K562 (cell line): ENCODE measurements around the gene SMCO4. TPM values are rescaled to one million over a fixed set of nuclear protein-coding genes. Genes with fewer than 3 reads are reported as not detected.

Experiments
- CGGBP1 ChIP-seq: fragments of 250-450 bp; sonication (Bioruptor Pico); IDR thresholded peaks from 2 replicates; pipeline ENCODE4 v1.9.0; 2021; ENCODE audit warnings: mild to moderate bottlenecking
- CREB3L1 ChIP-seq: fragments of 450-650 bp; IDR thresholded peaks from 2 replicates; pipeline ENCODE4 v1.6.1; 2014; ENCODE audit warnings: low read depth, mild to moderate bottlenecking, moderate library complexity, borderline replicate concordance
- GTF2F1 ChIP-seq: IDR thresholded peaks from 2 replicates; pipeline ENCODE4 v1.6.1; 2011; ENCODE audit warnings: low read depth, low read length, improper control_type of control experiment
- HDAC3 ChIP-seq: fragments of 450-650 bp; IDR thresholded peaks from 2 replicates; pipeline ENCODE4 v1.6.1; 2018; ENCODE audit warnings: borderline replicate concordance, mild to moderate bottlenecking, moderate library complexity; ENCODE audit not compliant: partially characterized antibody
- HDAC8 ChIP-seq: fragments of 450-650 bp; IDR thresholded peaks from 2 replicates; pipeline ENCODE4 v1.6.1; 2016; ENCODE audit warnings: mild to moderate bottlenecking, missing genetic modification characterization, moderate library complexity, missing compliant biosample characterization
- JUND ChIP-seq, 2 experiments: IDR thresholded peaks; 2 replicates in 1 of 2; 3 replicates in 1 of 2; pipeline ENCODE4 v1.6.1; 2011; ENCODE audit warnings: borderline replicate concordance in 2 of 2, low read depth in 2 of 2, low read length in 2 of 2, improper control_type of control experiment in 1 of 2, missing biosample characterization in 1 of 2, missing genetic modification characterization in 1 of 2, missing genetic modification reagents in 1 of 2
- MIER1 ChIP-seq: fragments of 450-650 bp; IDR thresholded peaks from 2 replicates; pipeline ENCODE4 v1.6.1; 2016; ENCODE audit warnings: antibody characterized with exemption, mild to moderate bottlenecking, low read depth
- PURB ChIP-seq: sonication (generic); formaldehyde crosslinking; IDR thresholded peaks from 2 replicates; pipeline ENCODE4 v1.9.0; 2021; ENCODE audit warnings: low read depth, mild to moderate bottlenecking, missing genetic modification reagents
- RBM22 ChIP-seq: fragments of 200-400 bp; formaldehyde crosslinking; IDR thresholded peaks from 2 replicates; pipeline ENCODE4 v1.6.1; 2018; ENCODE audit warnings: low read length, low read depth; ENCODE audit not compliant: poor library complexity, severe bottlenecking
- RBM34 ChIP-seq: fragments of 200-400 bp; formaldehyde crosslinking; IDR thresholded peaks from 2 replicates; pipeline ENCODE4 v1.6.1; 2018; ENCODE audit warnings: low read length, borderline replicate concordance; ENCODE audit not compliant: insufficient read depth
- SMAD3 ChIP-seq: fragments of 450-650 bp; formaldehyde crosslinking; conservative IDR thresholded peaks from 2 replicates; pipeline ENCODE4 v1.4.0; 2020; ENCODE audit warnings: mild to moderate bottlenecking
- SMAD4 ChIP-seq: fragments of 250-450 bp; sonication (Bioruptor Pico); conservative IDR thresholded peaks from 2 replicates; pipeline ENCODE4 v1.8.0; 2021; ENCODE audit warnings: inconsistent platforms, mild to moderate bottlenecking, moderate library complexity
- SMARCB1 ChIP-seq: IDR thresholded peaks from 2 replicates; pipeline ENCODE4 v1.6.1; 2011; ENCODE audit warnings: improper control_type of control experiment, low read depth; ENCODE audit not compliant: insufficient read length
- SP1 ChIP-seq: sonication (generic); formaldehyde crosslinking; IDR thresholded peaks from 2 replicates; pipeline ENCODE4 v1.8.1; 2022; ENCODE audit warnings: mild to moderate bottlenecking, missing genetic modification reagents
- SP2 ChIP-seq: IDR thresholded peaks from 2 replicates; pipeline ENCODE4 v1.6.1; 2011; ENCODE audit warnings: mild to moderate bottlenecking, low read depth, low read length, moderate library complexity; ENCODE audit not compliant: poor library complexity, severe bottlenecking; ENCODE audit errors: extremely low read depth
- THAP12 ChIP-seq: fragments of 250-450 bp; sonication (Bioruptor Pico); IDR thresholded peaks from 2 replicates; pipeline ENCODE4 v1.9.0; 2021; ENCODE audit warnings: mild to moderate bottlenecking, inconsistent platforms
- THRAP3 ChIP-seq: fragments of 450-650 bp; IDR thresholded peaks from 2 replicates; pipeline ENCODE4 v1.6.1; 2016; ENCODE audit warnings: mild to moderate bottlenecking, inconsistent platforms, borderline replicate concordance
- TRIM25 ChIP-seq: fragments of 450-650 bp; IDR thresholded peaks from 2 replicates; pipeline ENCODE4 v1.7.0; 2016; ENCODE audit warnings: borderline replicate concordance
- ZNF217 ChIP-seq: sonication (generic); formaldehyde crosslinking; IDR thresholded peaks from 2 replicates; pipeline ENCODE4 v1.8.0; 2022; ENCODE audit warnings: mild to moderate bottlenecking, missing genetic modification reagents
- ZNF668 ChIP-seq: fragments of 250-450 bp; sonication (Bioruptor Pico); IDR thresholded peaks from 2 replicates; pipeline ENCODE4 v1.8.0; 2022; ENCODE audit warnings: mild to moderate bottlenecking, inconsistent platforms
- ZNF707 ChIP-seq: fragments of 250-450 bp; sonication (Bioruptor Pico); conservative IDR thresholded peaks from 2 replicates; pipeline ENCODE4 v1.8.0; 2022; ENCODE audit warnings: inconsistent platforms, mild to moderate bottlenecking, moderate library complexity
- ZNF79 ChIP-seq: fragments of 250-450 bp; sonication (Bioruptor Pico); IDR thresholded peaks from 2 replicates; pipeline ENCODE4 v1.4.0; 2020; ENCODE audit warnings: low read depth, mild to moderate bottlenecking, moderate library complexity
- polyA plus RNA-seq, 8 experiments: library from polyadenylated mRNA; depleted of rRNA in 4 of 8; stranded (reverse) in 5 of 8; unstranded in 3 of 8; fragments of >200 nt; fragmentation: Nextera tagmentation in 2 of 8; fragmentation: Illumina TruSeq in 1 of 8; extraction: Ambion mirVana in 2 of 8; extraction: Trizol in 1 of 8; gene quantifications; 2 replicates each; pipeline versions ENCODE4 v1.2.1 to v1.2.3, GENCODE V29; 2011 to 2014; ENCODE audit warnings: inconsistent platforms in 1 of 8, missing spikeins in 1 of 8
- total RNA-seq, 7 experiments: library from RNA; depleted of rRNA in 6 of 7; stranded (reverse); fragments of >200 nt in 6 of 7; fragmentation: Illumina TruSeq in 2 of 7; extraction: Trizol in 2 of 7; gene quantifications; 2 replicates each; pipeline versions ENCODE4 v1.2.1 to v1.2.3, GENCODE V29; 2011 to 2021; ENCODE audit warnings: low replicate concordance in 1 of 7

SMCO4 gene
- total and polyA plus RNA-seq, 9 of the 15 experiments (the other 6 are each of a cell fraction or from before 2014, with no cell fraction given) = 1.8 to 27.8 (median 15.3) TPM

GRCh38 chr11:93543292-93543977, at the start of gene SMCO4 (continued):
- TF ChIP-seq HDAC3 (no peak), SMAD3 (CRISPR knock-in tag) (0 out of 2 replicates have a peak, but pooled peaks have one; percentile 29), ZNF707 (no peak), JUND (IDR thresholded peaks at IDR 0.05; ENCODE audit: borderline replicate concordance, low read depth, low read length) (no peak), JUND (tag; IDR thresholded peaks at IDR 0.05; ENCODE audit: borderline replicate concordance, low read depth, low read length) (no peak), TRIM25 (no peak), SMARCB1 (no peak), CGGBP1 (no peak), SP2 (no peak), RBM22 (no peak), THRAP3 (no peak), CREB3L1 (peak; percentile 32; the same call in 1 of the 2 replicates), SP1 (no peak), ZNF79 (CRISPR knock-in tag) (no peak), SMAD4 (CRISPR knock-in tag) (peak; percentile 82), THAP12 (CRISPR knock-in tag) (no peak), PURB (CRISPR knock-in tag) (no peak), HDAC8 (tag) (peak; percentile 45; the same call in 1 of the 2 replicates), GTF2F1 (no peak), ZNF668 (CRISPR knock-in tag) (no peak), RBM34 (no peak), ZNF217 (no peak), MIER1 (no peak)
